HepG2 (cell line): ENCODE measurements around the gene SLC23A3. TPM values are rescaled to one million over a fixed set of nuclear protein-coding genes. Genes with fewer than 3 reads are reported as not detected.

Experiments
- ATF1 ChIP-seq: IDR thresholded peaks from 2 replicates; pipeline ENCODE4 v1.6.1; 2016; ENCODE audit warnings: mild to moderate bottlenecking, control low read depth
- BCL3 ChIP-seq: sonication (generic); formaldehyde crosslinking; IDR thresholded peaks from 2 replicates; pipeline ENCODE4 v1.5.1; 2020; ENCODE audit warnings: mild to moderate bottlenecking, missing genetic modification reagents, moderate library complexity
- CTCF ChIP-seq: sonication (generic); formaldehyde crosslinking; IDR thresholded peaks from 2 replicates; pipeline ENCODE4 v1.5.0; 2020; ENCODE audit warnings: mild to moderate bottlenecking, missing genetic modification reagents, moderate library complexity
- HNRNPL ChIP-seq: fragments of 200-400 bp; formaldehyde crosslinking; IDR thresholded peaks from 2 replicates; pipeline ENCODE4 v1.6.1; 2017; ENCODE audit warnings: mild to moderate bottlenecking, low read depth, low read length
- MXD4 ChIP-seq: IDR thresholded peaks from 2 replicates; pipeline ENCODE4 v1.6.1; 2016; ENCODE audit warnings: mild to moderate bottlenecking, missing biosample characterization, missing genetic modification reagents
- MYPOP ChIP-seq: sonication (generic); formaldehyde crosslinking; IDR thresholded peaks from 2 replicates; pipeline ENCODE4 v1.8.1; 2023; ENCODE audit warnings: mild to moderate bottlenecking, moderate library complexity, missing genetic modification reagents
- PATZ1 ChIP-seq: sonication (generic); formaldehyde crosslinking; IDR thresholded peaks from 2 replicates; pipeline ENCODE4 v1.4.0; 2020; ENCODE audit warnings: missing genetic modification reagents
- PITX1 ChIP-seq: sonication (generic); formaldehyde crosslinking; IDR thresholded peaks from 2 replicates; pipeline ENCODE4 v1.5.1; 2020; ENCODE audit warnings: mild to moderate bottlenecking, missing genetic modification reagents
- RFXANK ChIP-seq: IDR thresholded peaks from 2 replicates; pipeline ENCODE4 v1.6.1; 2016
- STAG1 ChIP-seq: sonication (generic); formaldehyde crosslinking; IDR thresholded peaks from 2 replicates; pipeline ENCODE4 v1.4.0; 2020; ENCODE audit warnings: missing genetic modification reagents
- TEAD3 ChIP-seq: optimal IDR thresholded peaks from 2 replicates; pipeline ENCODE3; 2016; ENCODE audit warnings: borderline replicate concordance
- TIGD3 ChIP-seq: sonication (generic); formaldehyde crosslinking; IDR thresholded peaks from 2 replicates; pipeline ENCODE4 v1.5.1; 2020; ENCODE audit warnings: mild to moderate bottlenecking, missing genetic modification reagents, borderline replicate concordance
- ZFP1 ChIP-seq: IDR thresholded peaks from 2 replicates; pipeline ENCODE4 v1.6.1; 2016
- ZGPAT ChIP-seq: IDR thresholded peaks from 2 replicates; pipeline ENCODE4 v1.6.1; 2016; ENCODE audit warnings: mild to moderate bottlenecking
- ZNF225 ChIP-seq: sonication (generic); formaldehyde crosslinking; IDR thresholded peaks from 2 replicates; pipeline ENCODE4 v1.4.0; 2020; ENCODE audit warnings: mild to moderate bottlenecking, missing genetic modification reagents
- ZNF329 ChIP-seq: sonication (generic); formaldehyde crosslinking; IDR thresholded peaks from 2 replicates; pipeline ENCODE4 v1.9.0; 2021; ENCODE audit warnings: low read depth, mild to moderate bottlenecking, missing genetic modification reagents
- ZNF350 ChIP-seq: sonication (generic); formaldehyde crosslinking; IDR thresholded peaks from 2 replicates; pipeline ENCODE4 v1.4.0; 2020; ENCODE audit warnings: mild to moderate bottlenecking, low read depth, missing genetic modification reagents, borderline replicate concordance
- ZNF616 ChIP-seq: sonication (generic); formaldehyde crosslinking; IDR thresholded peaks from 2 replicates; pipeline ENCODE4 v1.5.0; 2020; ENCODE audit warnings: low read depth, mild to moderate bottlenecking, missing genetic modification reagents
- ZNF775 ChIP-seq: sonication (generic); formaldehyde crosslinking; IDR thresholded peaks from 2 replicates; pipeline ENCODE4 v1.4.0; 2020; ENCODE audit warnings: missing genetic modification reagents, mild to moderate bottlenecking, moderate library complexity, borderline replicate concordance
- ZNF83 ChIP-seq: sonication (generic); formaldehyde crosslinking; IDR thresholded peaks from 2 replicates; pipeline ENCODE4 v1.4.0; 2020; ENCODE audit warnings: missing genetic modification reagents, mild to moderate bottlenecking, borderline replicate concordance
- polyA plus RNA-seq, 8 experiments: library from polyadenylated mRNA; depleted of rRNA in 3 of 8; stranded (reverse) in 7 of 8; unstranded in 1 of 8; fragments of >200 nt; fragmentation: Illumina TruSeq in 4 of 8; extraction: Trizol in 4 of 8; gene quantifications; 2 replicates each; pipeline versions ENCODE4 v1.2.1 to v1.2.3, GENCODE V29; 2011 to 2016; ENCODE audit warnings: low read depth in 4 of 8, missing spikeins in 1 of 8, mixed read lengths in 1 of 8; ENCODE audit not compliant: insufficient read depth in 1 of 8
- total RNA-seq, 5 experiments: library from RNA; depleted of rRNA; stranded (reverse); fragments of >200 nt; fragmentation: Illumina TruSeq; extraction: Trizol; gene quantifications; 2 replicates each; pipeline ENCODE4 v1.2.3, GENCODE V29; 2016; ENCODE audit warnings: low read depth in 1 of 5

SLC23A3 gene
- total and polyA plus RNA-seq, 2 of the 13 experiments (the other 11 are each of a cell fraction or from before 2014, with no cell fraction given), result 0.38 to 0.78 TPM

- TF ChIP-seq ZNF83 (CRISPR knock-in tag), result 0 out of 2 replicates have a peak, but pooled peaks have one; percentile 27
- peak; percentile 89 for TF ChIP-seq ZNF350 (CRISPR knock-in tag)
- peak; percentile 56 for TF ChIP-seq ZGPAT (CRISPR knock-in tag)
- no peak for TF ChIP-seq TIGD3 (CRISPR knock-in tag)
- TF ChIP-seq ATF1 (CRISPR knock-in tag), result no peak
- TF ChIP-seq PITX1, result peak; percentile 32; the same call in 1 of the 2 replicates
- 0 out of 2 replicates have a peak, but pooled peaks have one; percentile 38 for TF ChIP-seq ZNF225 (CRISPR knock-in tag)
- TF ChIP-seq ZNF616 (CRISPR knock-in tag), result 0 out of 2 replicates have a peak, but pooled peaks have one; percentile 32
- TF ChIP-seq STAG1 (CRISPR knock-in tag), result no peak
- TF ChIP-seq CTCF (CRISPR knock-in tag), result no peak
- no peak; the same call in 1 of the 2 replicates for TF ChIP-seq MXD4 (CRISPR knock-in tag)
- TF ChIP-seq ZNF329 (CRISPR knock-in tag), result no peak
- peak; percentile 83; the same call in 1 of the 2 replicates for TF ChIP-seq ZFP1
- peak; percentile 76; the same call in 1 of the 2 replicates for TF ChIP-seq HNRNPL
- no peak for TF ChIP-seq ZNF775
- TF ChIP-seq RFXANK (CRISPR knock-in tag), result no peak
- TF ChIP-seq MYPOP (CRISPR knock-in tag), result peak; percentile 53; the same call in 1 of the 2 replicates
- peak; percentile 75 for TF ChIP-seq PATZ1 (CRISPR knock-in tag)
- TF ChIP-seq BCL3 (CRISPR knock-in tag), result peak; percentile 37
- TF ChIP-seq TEAD3 (CRISPR knock-in tag), result peak; percentile 77
Observed at GRCh38 chr2:219207884-219208740, 38.3 kb upstream of the SLC23A3 start (continued).
